Vagina (tissue), 2 donors: Measurements from ENCODE around the gene NR3C2.

Experiments
- POLR2AphosphoS5 ChIP-seq, 2 donors: sonication (generic); formaldehyde crosslinking; IDR thresholded peaks; one replicate each; pipeline ENCODE4 v1.9.0; 2017; ENCODE audit warnings: antibody characterized with exemption in 2 of 2, mild to moderate bottlenecking in 2 of 2, low read depth in 1 of 2; ENCODE audit not compliant: insufficient read depth in 1 of 2
- TF ChIP-seq, protein P1 (sequence below), 3 experiments: fragments of 450-650 bp in 2 of 3; fragments of 200-600 bp in 1 of 3; sonication (generic) in 1 of 3; IDR thresholded peaks; one replicate each; pipeline ENCODE4 v1.5.1; 2017 to 2019; ENCODE audit warnings: antibody characterized with exemption in 3 of 3, mild to moderate bottlenecking in 2 of 3, moderate library complexity in 2 of 3

DNA sequence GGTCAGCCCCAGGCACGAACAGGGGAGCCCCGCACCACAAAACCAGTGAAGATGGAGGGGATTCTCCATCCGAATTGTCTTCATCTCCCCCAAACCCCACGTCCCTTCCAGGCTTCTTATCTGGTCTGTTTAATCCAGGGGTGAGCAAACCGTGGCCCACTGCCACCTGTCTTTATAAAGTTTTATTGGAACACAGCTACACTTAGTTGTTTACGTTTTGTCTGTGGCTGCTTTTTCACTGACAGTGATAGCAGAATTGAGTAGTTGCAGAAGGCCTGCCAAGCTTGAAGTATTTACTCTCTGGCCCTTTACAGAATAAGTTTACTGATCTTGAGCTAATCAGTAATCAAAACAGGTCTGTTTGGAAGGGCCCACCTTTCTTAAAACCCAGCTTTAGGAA lies 386.4 kb downstream of the NR3C2 start:
- TF ChIP-seq, protein P1, sequence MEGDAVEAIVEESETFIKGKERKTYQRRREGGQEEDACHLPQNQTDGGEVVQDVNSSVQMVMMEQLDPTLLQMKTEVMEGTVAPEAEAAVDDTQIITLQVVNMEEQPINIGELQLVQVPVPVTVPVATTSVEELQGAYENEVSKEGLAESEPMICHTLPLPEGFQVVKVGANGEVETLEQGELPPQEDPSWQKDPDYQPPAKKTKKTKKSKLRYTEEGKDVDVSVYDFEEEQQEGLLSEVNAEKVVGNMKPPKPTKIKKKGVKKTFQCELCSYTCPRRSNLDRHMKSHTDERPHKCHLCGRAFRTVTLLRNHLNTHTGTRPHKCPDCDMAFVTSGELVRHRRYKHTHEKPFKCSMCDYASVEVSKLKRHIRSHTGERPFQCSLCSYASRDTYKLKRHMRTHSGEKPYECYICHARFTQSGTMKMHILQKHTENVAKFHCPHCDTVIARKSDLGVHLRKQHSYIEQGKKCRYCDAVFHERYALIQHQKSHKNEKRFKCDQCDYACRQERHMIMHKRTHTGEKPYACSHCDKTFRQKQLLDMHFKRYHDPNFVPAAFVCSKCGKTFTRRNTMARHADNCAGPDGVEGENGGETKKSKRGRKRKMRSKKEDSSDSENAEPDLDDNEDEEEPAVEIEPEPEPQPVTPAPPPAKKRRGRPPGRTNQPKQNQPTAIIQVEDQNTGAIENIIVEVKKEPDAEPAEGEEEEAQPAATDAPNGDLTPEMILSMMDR (IDR thresholded peaks at IDR 0.05): no peak
- TF ChIP-seq POLR2AphosphoS5 (IDR thresholded peaks at IDR 0.05; ENCODE audit: insufficient read depth in 1 of 2, low read depth in 1 of 2): no peak
